Cerebellar nuclear complex (tissue), 1 donor: ENCODE results near the gene S1PR2.

ENCODE experiments used
- DNase-seq, 2 experiments: peaks; one replicate each; lab custom pipeline; 2025; lab: John Stamatoyannopoulos, UW

S1PR2 gene

GRCh38 chr19:10230861-10231611 is at the start of gene S1PR2:
TSS of gene S1PR2 (minus strand) at chr19:10231331. CDS start at chr19:10224905, 6,426 bp downstream.
- no peak for DNase-seq

- DNase-seq: no peak
Observed at GRCh38 chr19:10279737-10280442, 48.8 kb upstream of the S1PR2 start.

GRCh38 chr19:10278935-10279334 is 47.8 kb upstream of the S1PR2 start:
- no peak for DNase-seq

GRCh38 chr19:10277795-10278589 is 46.9 kb upstream of the S1PR2 start:
- DNase-seq: no peak

- DNase-seq: no peak
Observed at GRCh38 chr19:10274589-10274988, 43.5 kb upstream of the S1PR2 start.

GRCh38 chr19:10271543-10272086 is 40.5 kb upstream of the S1PR2 start:
- no peak for DNase-seq

- no peak for DNase-seq
Observed at GRCh38 chr19:10270616-10271394, 39.7 kb upstream of the S1PR2 start, which contains the start of gene ICAM1. TSS of gene ICAM1 (plus strand) at chr19:10271120. CDS start at chr19:10271160, 40 bp downstream.

GRCh38 chr19:10270180-10270615 is 39.1 kb upstream of the S1PR2 start:
- DNase-seq: no peak

- no peak for DNase-seq
Observed at GRCh38 chr19:10269333-10270179, 38.4 kb upstream of the S1PR2 start.

- DNase-seq: no peak
Observed at GRCh38 chr19:10268071-10268470, 36.9 kb upstream of the S1PR2 start.

GRCh38 chr19:10266706-10267105 is 35.6 kb upstream of the S1PR2 start:
- DNase-seq: no peak

GRCh38 chr19:10262771-10263170 is 31.6 kb upstream of the S1PR2 start:
- DNase-seq: no peak

- DNase-seq: no peak
Observed at GRCh38 chr19:10260141-10260584, 29.0 kb upstream of the S1PR2 start.

- no peak for DNase-seq
Observed at GRCh38 chr19:10259162-10259905, 28.2 kb upstream of the S1PR2 start.

- no peak for DNase-seq
Observed at GRCh38 chr19:10258080-10258710, 27.1 kb upstream of the S1PR2 start.

GRCh38 chr19:10256970-10257615 is 26.0 kb upstream of the S1PR2 start:
- DNase-seq: no peak

- DNase-seq: no peak
Observed at GRCh38 chr19:10256551-10256950, 25.4 kb upstream of the S1PR2 start.

GRCh38 chr19:10255358-10255757 is 24.2 kb upstream of the S1PR2 start:
- DNase-seq: no peak

GRCh38 chr19:10254244-10254643 is 23.1 kb upstream of the S1PR2 start:
- DNase-seq: no peak
